ENCODE measurements around the gene GNG12. TPM values are rescaled to one million over a fixed set of nuclear protein-coding genes. Genes with fewer than 3 reads are reported as not detected.
A peak's percentile ranks its signal among the peaks of the same experiment; 100 is the strongest.

Gene GNG12
- total RNA-seq, 2 donors from 2014 or later, result 146 to 162 TPM

- DNase-seq, result no peak
- ATAC-seq, result no peak
- intact Hi-C loops (cut with DNase I, micrococcal nuclease), result no loop called here
Measured at GRCh38 chr1:67729872-67730271, 103.4 kb downstream of the GNG12 start.

GRCh38 chr1:67726224-67726623, 107.0 kb downstream of the GNG12 start:
- intact Hi-C loops (cut with DNase I, micrococcal nuclease), result no loop called here
- ATAC-seq (peak; percentile 57), DNase-seq (no peak)

GRCh38 chr1:67724928-67725560, 108.2 kb downstream of the GNG12 start:
- intact Hi-C loops (cut with DNase I, micrococcal nuclease), result no loop called here
- peak; percentile 59 for ATAC-seq
- DNase-seq, result no peak

GRCh38 chr1:67723620-67724019, 109.6 kb downstream of the GNG12 start:
- DNase-seq, result no peak
- intact Hi-C loops (cut with DNase I, micrococcal nuclease), result no loop called here
- no peak for ATAC-seq

- intact Hi-C loops (cut with DNase I, micrococcal nuclease), result no loop called here
- no peak for ATAC-seq
- no peak for DNase-seq
Measured at GRCh38 chr1:67723126-67723525, 110.1 kb downstream of the GNG12 start.

- DNase-seq (no peak), ATAC-seq (no peak)
- intact Hi-C loops (cut with DNase I, micrococcal nuclease), result no loop called here
Measured at GRCh38 chr1:67722292-67722944, 110.8 kb downstream of the GNG12 start.

GRCh38 chr1:67721650-67722291, 111.5 kb downstream of the GNG12 start:
- no peak for ATAC-seq
- no peak for DNase-seq
- intact Hi-C loops (cut with DNase I, micrococcal nuclease), result no loop called here

GRCh38 chr1:67721112-67721511, 112.2 kb downstream of the GNG12 start:
- DNase-seq, result no peak
- intact Hi-C loops (cut with DNase I, micrococcal nuclease), result no loop called here
- no peak for ATAC-seq

- DNase-seq (no peak), ATAC-seq (no peak)
- intact Hi-C loops (cut with DNase I, micrococcal nuclease), result no loop called here
Measured at GRCh38 chr1:67719329-67720196, 113.7 kb downstream of the GNG12 start.

- DNase-seq, result peak in 1 of 2 donors; percentile 42
- intact Hi-C loops (cut with DNase I, micrococcal nuclease), result no loop called here
- peak; percentile 54 for ATAC-seq
Measured at GRCh38 chr1:67717876-67718275, 115.4 kb downstream of the GNG12 start.

- DNase-seq, result peak; percentile 54 to 67
- intact Hi-C loops (cut with DNase I, micrococcal nuclease), result no loop called here
- ATAC-seq, result peak; percentile 66
Measured at GRCh38 chr1:67716800-67717199, 116.5 kb downstream of the GNG12 start.

- no peak for DNase-seq
- no peak for ATAC-seq
- intact Hi-C loops (cut with DNase I, micrococcal nuclease), result no loop called here
Measured at GRCh38 chr1:67715819-67716218, 117.4 kb downstream of the GNG12 start.

GRCh38 chr1:67713057-67713846, 120.0 kb downstream of the GNG12 start:
- intact Hi-C loops (cut with DNase I, micrococcal nuclease), result no loop called here
- DNase-seq, result peak; percentile 51 to 82
- peak; percentile 76 for ATAC-seq

GRCh38 chr1:67711855-67712212, 121.4 kb downstream of the GNG12 start:
- DNase-seq, result no peak
- ATAC-seq, result peak; percentile 23
- intact Hi-C loops (cut with DNase I, micrococcal nuclease), result no loop called here

GRCh38 chr1:67711158-67711854, 122.0 kb downstream of the GNG12 start:
- intact Hi-C loops (cut with DNase I, micrococcal nuclease), result no loop called here
- DNase-seq (no peak), ATAC-seq (peak; percentile 60)

- intact Hi-C loops (cut with DNase I, micrococcal nuclease), result no loop called here
- DNase-seq (no peak), ATAC-seq (no peak)
Measured at GRCh38 chr1:67710417-67710816, 122.8 kb downstream of the GNG12 start.

GRCh38 chr1:67708606-67709005, 124.7 kb downstream of the GNG12 start:
- DNase-seq (peak; percentile 59 to 75), ATAC-seq (peak; percentile 75)
- intact Hi-C loops (cut with DNase I, micrococcal nuclease), result no loop called here

Measured in left colon (tissue), 2 donors.